Heart left ventricle (tissue), 13 donors: ENCODE results near the gene ARHGAP40.

ENCODE experiments used
- POLR2A ChIP-seq, 2 donors: fragments of 450-650 bp; IDR thresholded peaks; one replicate each; pipeline ENCODE4 v1.6.1; 2017; ENCODE audit warnings: antibody characterized with exemption in 2 of 2, mild to moderate bottlenecking in 2 of 2, moderate library complexity in 2 of 2
- TF ChIP-seq, protein P1 (sequence below), 12 donors: fragments of 200-600 bp; sonication (generic) in 4 of 12; IDR thresholded peaks; one replicate each; pipeline versions ENCODE4 v1.5.0 to v1.8.0; 2018 to 2022; ENCODE audit warnings: antibody characterized with exemption in 12 of 12, mild to moderate bottlenecking in 5 of 12
- donor health status: ischemic (EF 13 %, LVEDD 7.1; RV severe dilation, severe dysfunction).
- donor health status: DM: no; HTN: yes; CAD: no.
- donor health status: DM: no; HTN: no; CAD: no.
- donor health status: ischemic (EF 25% LVEDD 6.9; RV normal size, moderate dysfunction).
- donor health status: ischemic (EF 25% LVEDD 5.7; RV mildly dilated, moderate dysfunction).
- donor health status: ischemic (EF 35%, LVEDD 5.7; RV mildly dilated, moderate dysfunction).
- donor health status: nonischemic (EF 11% LVEDD 7.7; RV severe dilation, severe dysfunction).
- donor health status: DM: yes; HTN: yes; CAD: no.
- donor health status: PGD.
- donor health status: ischemic (EF 29% LVEDD 5.4; RV normal size, mild dysfunction).
- donor health status: nonischemic (EF 23%, LVEDD 6.1; RV moderate dilation, normal function).

DNA sequence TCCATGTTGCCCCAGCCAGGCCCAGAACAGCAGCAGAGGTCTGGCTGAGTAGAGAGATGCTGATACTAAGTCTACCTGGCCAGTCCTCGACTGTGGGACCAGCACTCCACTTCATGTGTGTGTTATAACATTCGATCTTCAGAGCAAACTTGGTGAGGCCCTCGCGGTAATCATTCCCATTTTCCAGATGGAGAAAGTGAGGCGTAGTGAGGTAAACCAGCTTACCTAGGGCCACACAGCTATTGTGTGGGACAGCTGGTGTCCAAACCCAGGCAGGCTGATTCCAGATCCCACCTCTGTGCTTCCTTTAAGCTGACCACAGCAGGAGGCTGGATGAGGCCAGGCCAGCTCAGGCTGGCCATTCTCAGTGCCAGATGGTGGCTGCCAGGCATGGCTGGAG lies 75.0 kb downstream of the ARHGAP40 start:
- TF ChIP-seq, protein P1, sequence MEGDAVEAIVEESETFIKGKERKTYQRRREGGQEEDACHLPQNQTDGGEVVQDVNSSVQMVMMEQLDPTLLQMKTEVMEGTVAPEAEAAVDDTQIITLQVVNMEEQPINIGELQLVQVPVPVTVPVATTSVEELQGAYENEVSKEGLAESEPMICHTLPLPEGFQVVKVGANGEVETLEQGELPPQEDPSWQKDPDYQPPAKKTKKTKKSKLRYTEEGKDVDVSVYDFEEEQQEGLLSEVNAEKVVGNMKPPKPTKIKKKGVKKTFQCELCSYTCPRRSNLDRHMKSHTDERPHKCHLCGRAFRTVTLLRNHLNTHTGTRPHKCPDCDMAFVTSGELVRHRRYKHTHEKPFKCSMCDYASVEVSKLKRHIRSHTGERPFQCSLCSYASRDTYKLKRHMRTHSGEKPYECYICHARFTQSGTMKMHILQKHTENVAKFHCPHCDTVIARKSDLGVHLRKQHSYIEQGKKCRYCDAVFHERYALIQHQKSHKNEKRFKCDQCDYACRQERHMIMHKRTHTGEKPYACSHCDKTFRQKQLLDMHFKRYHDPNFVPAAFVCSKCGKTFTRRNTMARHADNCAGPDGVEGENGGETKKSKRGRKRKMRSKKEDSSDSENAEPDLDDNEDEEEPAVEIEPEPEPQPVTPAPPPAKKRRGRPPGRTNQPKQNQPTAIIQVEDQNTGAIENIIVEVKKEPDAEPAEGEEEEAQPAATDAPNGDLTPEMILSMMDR (IDR thresholded peaks at IDR 0.05) = no peak
- TF ChIP-seq POLR2A (IDR thresholded peaks at IDR 0.05) = no peak
